ENCODE data around the gene DLX6.
A peak's percentile ranks its signal among the peaks of the same experiment; 100 is the strongest.

The DLX6 gene

DNA sequence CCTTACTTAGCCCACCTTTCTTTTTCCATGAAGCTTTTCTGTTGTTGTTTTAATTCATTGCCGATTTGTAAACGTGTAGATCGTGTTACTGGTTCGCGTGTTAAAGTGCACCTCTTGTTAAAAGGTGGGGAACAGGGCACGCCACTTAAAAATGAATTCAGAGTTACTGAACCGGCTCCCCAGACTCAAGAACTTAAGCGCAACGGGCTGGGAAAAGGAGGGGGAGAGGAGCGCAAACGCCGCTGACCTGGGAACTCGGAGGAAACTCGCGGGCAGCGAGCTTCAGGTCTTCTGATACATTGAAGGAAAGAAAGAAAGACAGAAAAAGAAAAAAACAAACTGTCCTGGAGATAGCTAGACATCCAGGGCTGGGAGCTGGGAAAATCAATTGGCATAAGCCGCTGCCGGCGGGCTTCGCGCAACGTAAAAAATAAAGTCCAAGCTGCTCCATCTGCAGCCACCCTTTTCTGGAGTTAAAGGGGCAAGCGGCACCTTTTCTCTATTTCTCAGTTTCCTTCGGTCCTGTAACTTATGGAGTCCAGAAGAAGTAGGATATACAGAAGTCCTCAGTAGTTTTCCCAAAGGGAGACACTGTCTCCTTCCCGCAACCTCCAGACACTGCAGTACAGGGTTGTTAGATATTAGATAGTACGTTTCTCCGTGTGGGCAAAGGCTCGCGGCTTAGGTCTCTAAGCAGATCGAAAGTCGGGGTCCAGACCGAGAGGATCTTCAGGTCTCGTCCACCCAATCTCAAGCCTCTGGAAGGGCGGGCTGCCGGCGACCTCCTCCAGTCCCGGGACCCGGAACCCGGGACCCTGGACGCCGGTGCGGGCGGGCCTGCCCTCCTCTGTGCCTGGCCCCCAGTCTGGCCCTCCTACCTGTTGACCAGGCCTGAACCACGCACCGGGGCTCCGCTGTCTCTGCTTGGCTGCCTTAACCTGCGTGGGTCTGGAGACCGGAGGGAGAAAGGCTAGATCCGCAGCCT is 1.8 kb upstream of the DLX6 start:
- Histone ChIP-seq H3K4me3 (ENCODE audit: insufficient read depth, low read depth, low read length) (no peak overlapping the region), H3K4me1 (ENCODE audit: control insufficient read depth, insufficient read depth, low read length) (peaks cover 18% of the 10 kb centered on the region), H3K27me3 (ENCODE audit: control insufficient read depth, insufficient read depth, low read length, poor library complexity, severe bottlenecking) (peaks cover 100% of the 10 kb centered on the region), H3K36me3 (ENCODE audit: control insufficient read depth, insufficient read depth, low read length) (no peaks in the 10 kb centered on the region), H3K9me3 (ENCODE audit: control insufficient read depth, low read length) (no peaks in the 10 kb centered on the region), H3K27ac (ENCODE audit: insufficient read depth, low read depth, low read length, poor library complexity, severe bottlenecking) (no peak overlapping the region)
- 2 to 3% methylated on average over 48 to 49 of the region's 49 CpGs for WGBS, 2 experiments

DNA sequence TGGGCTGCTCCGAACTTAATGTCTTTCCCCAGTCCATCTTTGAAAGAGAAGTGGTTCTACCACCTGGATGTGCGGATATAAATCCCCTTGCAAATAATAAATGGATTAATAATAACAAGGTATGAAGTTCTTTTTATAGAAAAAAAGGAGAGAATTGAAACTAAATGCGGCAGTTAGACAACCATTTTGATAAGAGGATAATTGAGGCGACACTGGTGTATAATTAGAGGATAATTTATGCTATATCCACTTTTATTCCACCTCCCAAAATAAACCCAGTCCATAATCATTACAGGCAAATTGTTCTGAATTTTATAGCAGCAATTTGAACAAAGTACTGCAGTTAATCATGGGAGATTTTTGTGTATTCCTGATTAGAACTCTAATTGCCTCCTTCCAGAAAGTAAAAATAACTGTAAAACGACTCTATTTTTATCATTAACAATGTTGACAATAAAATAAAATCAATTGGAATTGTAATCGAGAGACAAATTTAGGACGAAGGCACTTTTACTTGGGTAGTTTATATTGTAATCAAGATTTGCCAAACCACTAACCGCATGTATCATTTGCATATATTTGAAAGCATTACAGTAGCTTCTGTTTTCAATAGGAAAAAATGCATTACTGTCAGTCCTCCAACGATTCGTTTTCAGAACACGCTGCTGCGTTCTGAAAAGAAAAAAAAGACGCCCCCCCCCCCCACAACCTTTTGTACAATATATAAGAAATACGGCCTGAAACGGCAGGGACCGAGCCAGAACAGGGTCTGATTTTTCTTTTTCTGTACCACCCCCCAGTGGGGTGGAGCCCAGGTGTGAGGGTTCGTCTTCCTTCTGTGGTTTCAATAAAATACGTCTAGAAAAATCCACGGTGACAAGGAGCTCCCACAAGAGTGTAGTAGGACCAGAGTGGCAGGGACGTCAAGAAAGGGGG is 838 bp upstream of the DLX6 start:
- Histone ChIP-seq H3K9me3 (ENCODE audit: control insufficient read depth, low read length) (no peaks in the 10 kb centered on the region), H3K27ac (ENCODE audit: insufficient read depth, low read depth, low read length, poor library complexity, severe bottlenecking) (no peak overlapping the region), H3K4me3 (ENCODE audit: insufficient read depth, low read depth, low read length) (no peak overlapping the region), H3K27me3 (ENCODE audit: control insufficient read depth, insufficient read depth, low read length, poor library complexity, severe bottlenecking) (peaks cover 100% of the 10 kb centered on the region), H3K4me1 (ENCODE audit: control insufficient read depth, insufficient read depth, low read length) (peaks cover 10% of the 10 kb centered on the region), H3K36me3 (ENCODE audit: control insufficient read depth, insufficient read depth, low read length) (no peaks in the 10 kb centered on the region)
- WGBS, 2 experiments, result 6 to 9% methylated on average over 11 to 17 of the region's 20 CpGs

- H3K36me3 ChIP-seq (ENCODE audit: control insufficient read depth, insufficient read depth, low read length), result no peaks in the 10 kb centered on the region
- H3K4me1 ChIP-seq (ENCODE audit: control insufficient read depth, insufficient read depth, low read length), result peaks cover 10% of the 10 kb centered on the region
- WGBS, 2 experiments, result 0 to 1% methylated on average over 81 to 83 of the region's 83 CpGs
- H3K9me3 ChIP-seq (ENCODE audit: control insufficient read depth, low read length), result no peaks in the 10 kb centered on the region
- no peak overlapping the region for H3K27ac ChIP-seq (ENCODE audit: insufficient read depth, low read depth, low read length, poor library complexity, severe bottlenecking)
- H3K4me3 ChIP-seq (ENCODE audit: insufficient read depth, low read depth, low read length), result peak overlapping the region; percentile 22
- H3K27me3 ChIP-seq (ENCODE audit: control insufficient read depth, insufficient read depth, low read length, poor library complexity, severe bottlenecking), result peaks cover 100% of the 10 kb centered on the region
These were observed 882 bp downstream of the DLX6 start for GRCh38 chr7:97006055-97006815.

DNA sequence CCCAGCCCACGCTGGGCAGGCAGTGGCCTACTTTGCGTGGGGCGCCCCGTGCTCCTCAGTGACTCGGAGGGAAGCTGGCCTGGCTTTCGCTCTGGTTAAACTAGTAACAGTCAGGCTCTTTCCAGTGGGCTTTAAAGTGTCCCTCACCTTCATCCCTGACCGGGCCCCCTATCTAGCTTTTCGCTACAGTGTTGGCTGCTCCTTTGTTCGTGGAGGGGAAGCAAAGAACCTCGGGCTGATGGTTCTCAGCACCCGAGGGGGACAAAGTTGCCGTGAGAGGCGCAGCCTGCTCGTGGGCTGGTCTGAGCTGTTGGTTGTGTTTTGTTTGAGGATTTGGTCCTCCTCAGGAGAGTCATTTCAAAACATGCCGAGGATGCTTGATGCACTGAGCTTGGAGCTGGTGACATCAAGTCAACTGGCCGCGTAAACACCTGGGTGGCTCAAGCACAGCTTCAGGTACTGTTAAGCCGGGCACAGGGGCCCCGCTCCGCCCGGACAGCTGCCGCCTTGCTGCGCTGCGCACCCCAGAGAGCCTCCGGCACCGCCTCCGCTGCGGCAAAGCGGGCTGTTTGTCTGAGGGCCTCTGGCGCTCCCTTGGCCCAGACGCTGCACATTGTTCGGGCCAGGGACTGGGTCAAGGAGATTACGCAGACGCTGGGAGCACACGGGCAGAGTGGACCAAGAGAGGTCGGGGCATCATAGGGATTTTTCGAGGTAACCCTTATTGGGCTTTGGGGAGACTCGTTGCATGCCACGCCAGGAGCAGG is 1.6 kb downstream of the DLX6 start:
- no peaks in the 10 kb centered on the region for H3K36me3 ChIP-seq (ENCODE audit: control insufficient read depth, insufficient read depth, low read length)
- 1 to 2% methylated on average over 39 of the region's 39 CpGs for WGBS, 2 experiments
- H3K27ac ChIP-seq (ENCODE audit: insufficient read depth, low read depth, low read length, poor library complexity, severe bottlenecking), result no peak overlapping the region
- H3K4me1 ChIP-seq (ENCODE audit: control insufficient read depth, insufficient read depth, low read length), result peaks cover 10% of the 10 kb centered on the region
- no peaks in the 10 kb centered on the region for H3K9me3 ChIP-seq (ENCODE audit: control insufficient read depth, low read length)
- H3K27me3 ChIP-seq (ENCODE audit: control insufficient read depth, insufficient read depth, low read length, poor library complexity, severe bottlenecking), result peaks cover 100% of the 10 kb centered on the region
- H3K4me3 ChIP-seq (ENCODE audit: insufficient read depth, low read depth, low read length), result peak overlapping the region; percentile 11

- no peak overlapping the region for H3K27ac ChIP-seq (ENCODE audit: insufficient read depth, low read depth, low read length, poor library complexity, severe bottlenecking)
- no peaks in the 10 kb centered on the region for H3K36me3 ChIP-seq (ENCODE audit: control insufficient read depth, insufficient read depth, low read length)
- no peak overlapping the region for H3K4me3 ChIP-seq (ENCODE audit: insufficient read depth, low read depth, low read length)
- H3K4me1 ChIP-seq (ENCODE audit: control insufficient read depth, insufficient read depth, low read length), result peaks cover 5% of the 10 kb centered on the region
- H3K27me3 ChIP-seq (ENCODE audit: control insufficient read depth, insufficient read depth, low read length, poor library complexity, severe bottlenecking), result peaks cover 100% of the 10 kb centered on the region
- WGBS, 2 experiments, result 6 to 7% methylated on average over 8 of the region's 8 CpGs
- no peaks in the 10 kb centered on the region for H3K9me3 ChIP-seq (ENCODE audit: control insufficient read depth, low read length)
These were observed 2.2 kb downstream of the DLX6 start for GRCh38 chr7:97007583-97007861.

GRCh38 chr7:97008275-97008917 is 3.0 kb downstream of the DLX6 start:
- Histone ChIP-seq H3K9me3 (ENCODE audit: control insufficient read depth, low read length) (no peaks in the 10 kb centered on the region), H3K4me3 (ENCODE audit: insufficient read depth, low read depth, low read length) (no peak overlapping the region), H3K27me3 (ENCODE audit: control insufficient read depth, insufficient read depth, low read length, poor library complexity, severe bottlenecking) (peaks cover 100% of the 10 kb centered on the region), H3K36me3 (ENCODE audit: control insufficient read depth, insufficient read depth, low read length) (no peaks in the 10 kb centered on the region), H3K4me1 (ENCODE audit: control insufficient read depth, insufficient read depth, low read length) (peaks cover 3% of the 10 kb centered on the region), H3K27ac (ENCODE audit: insufficient read depth, low read depth, low read length, poor library complexity, severe bottlenecking) (no peak overlapping the region)
- 25 to 45% methylated on average over 3 of the region's 3 CpGs for WGBS, 2 experiments

- Histone ChIP-seq H3K4me3 (ENCODE audit: insufficient read depth, low read depth, low read length) (no peak overlapping the region), H3K27ac (ENCODE audit: insufficient read depth, low read depth, low read length, poor library complexity, severe bottlenecking) (no peak overlapping the region), H3K4me1 (ENCODE audit: control insufficient read depth, insufficient read depth, low read length) (peaks cover 3% of the 10 kb centered on the region), H3K9me3 (ENCODE audit: control insufficient read depth, low read length) (no peaks in the 10 kb centered on the region), H3K27me3 (ENCODE audit: control insufficient read depth, insufficient read depth, low read length, poor library complexity, severe bottlenecking) (peaks cover 100% of the 10 kb centered on the region), H3K36me3 (ENCODE audit: control insufficient read depth, insufficient read depth, low read length) (no peaks in the 10 kb centered on the region)
- 2 to 4% methylated on average over 16 of the region's 18 CpGs for WGBS, 2 experiments
These were observed 4.7 kb downstream of the DLX6 start for GRCh38 chr7:97009753-97010732.

- H3K36me3 ChIP-seq (ENCODE audit: control insufficient read depth, insufficient read depth, low read length), result no peaks in the 10 kb centered on the region
- no peak overlapping the region for H3K27ac ChIP-seq (ENCODE audit: insufficient read depth, low read depth, low read length, poor library complexity, severe bottlenecking)
- 25% methylated on average over 1 of the region's 1 CpG; no CpG with 5 or more reads in 1 of the 2 experiments for WGBS, 2 experiments
- peaks cover 5% of the 10 kb centered on the region for H3K4me1 ChIP-seq (ENCODE audit: control insufficient read depth, insufficient read depth, low read length)
- peaks cover 100% of the 10 kb centered on the region for H3K27me3 ChIP-seq (ENCODE audit: control insufficient read depth, insufficient read depth, low read length, poor library complexity, severe bottlenecking)
- no peak overlapping the region for H3K4me3 ChIP-seq (ENCODE audit: insufficient read depth, low read depth, low read length)
- H3K9me3 ChIP-seq (ENCODE audit: control insufficient read depth, low read length), result no peaks in the 10 kb centered on the region
These were observed 5.8 kb downstream of the DLX6 start for GRCh38 chr7:97011104-97011503.

All from ectodermal cell (in vitro differentiated cells).